Measurements from ENCODE around the gene USP9X.

DNA sequence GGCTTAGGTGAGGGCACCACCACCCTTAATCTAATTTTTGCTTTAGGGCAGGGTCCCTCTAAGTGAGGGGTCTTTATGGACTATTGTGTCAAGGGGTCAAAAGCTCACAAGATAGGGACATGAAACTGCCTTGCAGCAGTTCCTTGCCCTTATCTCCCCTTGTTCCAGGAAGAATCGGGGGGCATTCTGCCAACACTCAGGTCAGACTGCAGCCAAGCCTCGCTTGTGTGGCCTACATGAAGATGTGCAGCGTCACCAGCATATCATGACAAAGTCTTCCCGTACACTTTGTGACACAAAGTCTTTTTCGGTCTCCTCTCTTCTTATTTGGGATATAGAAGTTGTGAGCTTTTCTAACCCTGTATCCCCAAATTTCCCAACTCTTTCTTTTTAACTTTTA lies 17.5 kb upstream of the USP9X start:
- TF ChIP-seq, protein P1, sequence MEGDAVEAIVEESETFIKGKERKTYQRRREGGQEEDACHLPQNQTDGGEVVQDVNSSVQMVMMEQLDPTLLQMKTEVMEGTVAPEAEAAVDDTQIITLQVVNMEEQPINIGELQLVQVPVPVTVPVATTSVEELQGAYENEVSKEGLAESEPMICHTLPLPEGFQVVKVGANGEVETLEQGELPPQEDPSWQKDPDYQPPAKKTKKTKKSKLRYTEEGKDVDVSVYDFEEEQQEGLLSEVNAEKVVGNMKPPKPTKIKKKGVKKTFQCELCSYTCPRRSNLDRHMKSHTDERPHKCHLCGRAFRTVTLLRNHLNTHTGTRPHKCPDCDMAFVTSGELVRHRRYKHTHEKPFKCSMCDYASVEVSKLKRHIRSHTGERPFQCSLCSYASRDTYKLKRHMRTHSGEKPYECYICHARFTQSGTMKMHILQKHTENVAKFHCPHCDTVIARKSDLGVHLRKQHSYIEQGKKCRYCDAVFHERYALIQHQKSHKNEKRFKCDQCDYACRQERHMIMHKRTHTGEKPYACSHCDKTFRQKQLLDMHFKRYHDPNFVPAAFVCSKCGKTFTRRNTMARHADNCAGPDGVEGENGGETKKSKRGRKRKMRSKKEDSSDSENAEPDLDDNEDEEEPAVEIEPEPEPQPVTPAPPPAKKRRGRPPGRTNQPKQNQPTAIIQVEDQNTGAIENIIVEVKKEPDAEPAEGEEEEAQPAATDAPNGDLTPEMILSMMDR (IDR thresholded peaks at IDR 0.05) = no peak
- TF ChIP-seq POLR2A (IDR thresholded peaks at IDR 0.05) = no peak

Measured in adrenal gland (tissue), 5 donors.